ENCODE measurements around the gene CDA.
A peak's percentile ranks its signal among the peaks of the same experiment; 100 is the strongest.

The CDA gene

DNA sequence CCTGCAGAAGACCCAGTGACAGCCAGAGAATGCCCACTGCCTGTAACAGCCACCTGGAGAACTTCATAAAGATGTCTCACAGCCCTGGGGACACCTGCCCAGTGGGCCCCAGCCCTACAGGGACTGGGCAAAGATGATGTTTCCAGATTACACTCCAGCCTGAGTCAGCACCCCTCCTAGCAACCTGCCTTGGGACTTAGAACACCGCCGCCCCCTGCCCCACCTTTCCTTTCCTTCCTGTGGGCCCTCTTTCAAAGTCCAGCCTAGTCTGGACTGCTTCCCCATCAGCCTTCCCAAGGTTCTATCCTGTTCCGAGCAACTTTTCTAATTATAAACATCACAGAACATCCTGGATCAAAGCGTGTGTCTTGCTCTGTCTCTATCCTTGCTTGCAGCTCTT lies 29.7 kb downstream of the CDA start:
- no peak for DNase-seq

DNA sequence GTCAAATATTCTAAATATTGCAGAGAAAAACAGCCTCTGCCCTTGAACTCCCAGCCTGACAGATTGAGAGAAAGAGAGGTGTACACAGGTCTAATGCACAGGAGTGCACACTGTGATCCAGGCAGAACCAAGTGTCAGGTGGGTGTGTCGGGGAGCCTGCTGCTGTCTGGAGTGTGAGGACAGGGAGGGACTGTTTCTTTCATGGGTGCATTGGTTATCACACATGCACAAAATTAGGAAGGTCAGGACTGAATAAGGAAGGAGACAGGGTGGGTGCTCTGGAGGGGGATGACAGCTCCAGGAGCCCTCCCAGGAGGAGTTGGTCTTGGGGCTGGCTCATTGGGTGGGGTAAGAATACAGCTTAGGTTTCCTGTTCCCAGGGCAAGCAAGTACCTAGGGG lies 31.1 kb downstream of the CDA start:
- DNase-seq: no peak

DNA sequence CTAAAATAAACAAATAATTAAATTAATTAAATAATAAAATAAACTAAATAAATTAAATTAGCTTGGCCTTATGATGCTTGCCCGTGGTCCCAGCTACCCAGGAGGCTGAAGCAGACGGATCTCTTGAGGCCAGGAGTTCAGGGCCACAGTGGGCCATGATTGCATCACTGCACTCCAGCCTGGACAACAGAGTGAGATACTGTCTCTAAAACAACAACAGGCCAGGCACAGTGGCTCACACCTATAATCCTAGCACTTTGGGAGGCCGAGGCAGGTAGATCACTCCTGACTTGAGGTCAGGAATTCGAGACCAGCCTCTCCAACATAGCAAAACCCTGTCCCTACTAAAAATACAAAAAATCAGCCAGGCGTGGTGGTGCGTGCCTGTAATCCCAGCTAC lies 32.1 kb downstream of the CDA start:
- DNase-seq: no peak

DNA sequence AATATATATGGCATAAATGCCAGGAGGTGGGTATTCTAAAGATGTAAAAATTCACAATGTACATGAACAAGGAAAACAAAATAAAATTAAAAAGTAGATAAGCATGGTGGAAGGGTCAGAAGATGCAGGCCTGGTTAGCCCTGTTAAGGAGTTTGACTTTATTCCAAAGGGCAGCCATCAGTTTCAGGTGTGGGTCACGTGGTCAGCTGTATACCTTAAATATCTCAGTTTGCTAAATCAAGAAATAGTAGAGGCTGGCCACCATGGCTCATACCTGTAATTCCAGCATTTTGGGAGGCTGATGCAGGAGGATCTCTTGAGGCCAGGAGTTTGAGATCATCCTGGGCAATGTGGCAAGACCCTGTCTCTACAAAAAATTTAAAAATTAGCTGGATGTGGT lies 35.8 kb downstream of the CDA start:
- DNase-seq: no peak

DNA sequence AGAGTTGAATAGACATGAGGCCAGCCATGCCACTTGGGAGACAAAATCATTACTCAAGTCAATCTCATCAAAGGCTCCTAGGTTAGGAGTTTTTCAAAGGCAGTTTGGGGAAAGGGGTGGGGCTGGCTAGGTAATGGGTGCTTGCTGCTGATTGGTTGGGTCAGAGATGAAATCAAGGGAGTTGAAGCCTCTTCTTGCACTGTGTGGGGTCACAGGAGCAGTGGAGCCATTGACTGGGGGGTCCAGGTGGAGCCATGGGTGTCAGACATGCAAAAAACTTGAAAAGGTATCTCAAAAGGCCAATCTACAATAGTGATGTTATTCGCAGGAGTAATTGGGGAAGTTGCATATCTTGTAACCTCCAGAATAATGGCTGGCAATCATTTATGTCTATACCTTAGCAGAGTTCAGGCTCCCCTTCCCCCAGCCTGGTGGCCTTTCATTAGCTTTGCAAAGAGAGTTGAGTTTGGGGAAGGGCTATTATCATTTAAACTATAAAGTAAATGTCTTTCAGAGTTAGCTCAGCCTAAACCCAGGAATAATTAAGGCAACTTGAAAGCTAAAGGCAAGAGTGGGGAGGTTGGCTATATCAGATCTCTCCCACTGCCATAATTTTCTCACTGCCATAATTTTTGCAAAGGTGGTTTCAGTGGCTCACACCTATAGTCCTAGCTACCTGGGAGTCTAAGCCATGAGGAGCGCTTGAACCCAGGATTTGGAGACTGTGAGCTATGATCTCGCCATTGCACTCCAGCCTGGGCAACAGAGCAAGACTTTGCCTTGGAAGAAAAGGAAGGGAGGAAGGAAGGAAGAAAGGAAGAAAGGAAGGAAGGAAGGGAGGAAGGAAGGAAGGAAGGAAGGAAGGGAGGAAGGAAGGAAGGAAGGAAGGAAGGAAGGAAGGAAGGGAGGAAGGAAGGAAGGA lies 36.5 kb downstream of the CDA start:
- DNase-seq: no peak

DNA sequence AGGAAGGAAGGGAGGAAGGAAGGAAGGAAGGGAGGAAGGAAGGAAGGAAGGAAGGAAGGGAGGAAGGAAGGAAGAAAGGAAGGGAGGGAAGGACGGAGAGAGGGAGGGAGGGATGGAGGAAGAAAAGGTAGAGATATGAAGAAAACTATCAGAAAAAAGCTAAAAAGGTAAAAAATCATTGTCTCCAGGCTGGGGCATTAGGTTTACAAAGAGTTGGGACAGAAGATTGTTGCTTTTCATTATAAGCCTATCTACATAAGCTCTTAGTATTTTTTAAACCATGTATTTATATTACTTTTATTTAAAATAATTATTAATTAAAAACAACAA lies 37.2 kb downstream of the CDA start:
- no peak for DNase-seq

DNA sequence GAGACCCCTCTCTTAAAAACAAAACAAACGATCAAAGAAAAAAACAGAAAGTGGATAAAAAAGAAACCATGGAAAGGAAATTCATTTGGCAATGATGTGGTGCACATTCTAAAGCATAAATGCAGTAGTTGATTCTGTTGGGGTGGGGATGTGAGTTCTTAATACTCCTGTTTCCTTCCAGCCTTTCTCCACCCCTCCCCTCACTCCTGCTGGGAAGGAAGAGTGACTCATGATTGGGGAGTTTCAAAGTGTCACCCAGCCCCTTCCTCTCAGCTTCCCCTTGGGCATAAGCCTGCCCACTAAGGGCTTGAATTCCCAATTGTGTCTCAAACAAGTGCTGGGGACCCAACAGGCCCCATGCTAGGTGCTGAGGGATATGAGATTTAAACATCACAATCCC lies 37.6 kb downstream of the CDA start:
- no peak for DNase-seq

DNA sequence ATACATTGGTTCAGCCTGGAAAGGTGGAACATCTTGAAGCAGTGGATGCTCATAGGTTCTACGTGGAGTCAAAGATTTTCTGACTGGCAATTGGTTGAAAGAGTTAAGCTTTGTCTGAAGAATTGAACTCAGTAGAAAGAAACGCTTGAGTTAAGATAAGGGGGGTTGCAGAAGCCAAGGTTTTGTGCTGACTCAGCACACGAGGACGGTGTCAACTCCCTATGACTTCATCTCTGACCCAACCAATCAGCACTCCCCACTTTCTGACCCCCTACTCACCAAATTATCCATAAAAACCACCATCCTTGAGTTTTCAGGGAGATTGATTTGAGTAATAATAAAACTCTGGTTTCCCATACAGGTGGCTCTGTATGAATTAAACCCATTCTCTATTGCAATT lies 41.8 kb downstream of the CDA start:
- DNase-seq: no peak

DNA sequence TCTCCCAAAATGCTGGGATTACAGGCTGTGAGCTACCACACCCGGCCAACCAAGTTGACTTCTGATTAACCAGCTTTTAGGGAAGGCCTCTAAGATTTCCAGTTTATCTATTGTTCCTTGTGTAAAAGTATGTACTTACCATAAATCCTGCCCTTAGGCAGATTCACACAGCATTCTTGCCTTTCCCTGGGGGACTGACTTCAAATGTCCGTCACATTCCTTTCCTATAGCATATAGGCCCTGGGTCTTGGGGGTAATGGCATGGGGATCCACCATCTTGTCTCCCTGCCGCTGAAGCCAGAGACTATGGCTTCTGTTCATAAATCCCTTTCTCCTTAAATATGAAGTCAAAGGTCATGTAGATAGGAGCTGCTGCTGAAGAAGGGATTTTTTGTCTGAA lies 43.5 kb downstream of the CDA start:
- no peak for DNase-seq

DNA sequence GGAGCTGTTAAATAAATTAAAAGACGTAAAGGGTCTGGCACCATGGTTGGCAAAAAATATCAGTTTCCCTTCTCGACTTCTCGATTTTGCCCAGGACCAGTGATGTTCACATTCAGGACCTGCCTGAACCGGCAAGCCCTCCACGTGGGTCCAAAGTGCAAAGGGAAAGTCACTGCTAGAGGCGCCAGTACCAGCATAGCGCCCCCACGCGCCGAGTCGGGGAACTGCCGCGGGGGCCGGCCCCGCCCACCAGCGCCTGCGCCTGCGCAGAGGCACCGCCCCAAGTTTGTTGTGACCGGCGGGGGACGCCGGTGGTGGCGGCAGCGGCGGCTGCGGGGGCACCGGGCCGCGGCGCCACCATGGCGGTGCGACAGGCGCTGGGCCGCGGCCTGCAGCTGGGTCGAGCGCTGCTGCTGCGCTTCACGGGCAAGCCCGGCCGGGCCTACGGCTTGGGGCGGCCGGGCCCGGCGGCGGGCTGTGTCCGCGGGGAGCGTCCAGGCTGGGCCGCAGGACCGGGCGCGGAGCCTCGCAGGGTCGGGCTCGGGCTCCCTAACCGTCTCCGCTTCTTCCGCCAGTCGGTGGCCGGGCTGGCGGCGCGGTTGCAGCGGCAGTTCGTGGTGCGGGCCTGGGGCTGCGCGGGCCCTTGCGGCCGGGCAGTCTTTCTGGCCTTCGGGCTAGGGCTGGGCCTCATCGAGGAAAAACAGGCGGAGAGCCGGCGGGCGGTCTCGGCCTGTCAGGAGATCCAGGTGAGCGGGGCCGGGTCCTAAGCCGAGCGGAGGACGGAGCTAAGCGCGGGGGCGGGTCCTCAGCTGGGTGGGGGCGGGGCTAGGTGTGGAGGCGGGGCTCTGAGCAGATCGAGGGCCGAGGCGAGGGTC lies 44.5 kb downstream of the CDA start, which contains the start of gene PINK1:
Gene PINK1, plus strand, starts transcription at position 269 of the 875 bp plus-strand sequence. Its CDS starts 91 bp downstream, at position 360.
- DNase-seq: peak; percentile 89

DNA sequence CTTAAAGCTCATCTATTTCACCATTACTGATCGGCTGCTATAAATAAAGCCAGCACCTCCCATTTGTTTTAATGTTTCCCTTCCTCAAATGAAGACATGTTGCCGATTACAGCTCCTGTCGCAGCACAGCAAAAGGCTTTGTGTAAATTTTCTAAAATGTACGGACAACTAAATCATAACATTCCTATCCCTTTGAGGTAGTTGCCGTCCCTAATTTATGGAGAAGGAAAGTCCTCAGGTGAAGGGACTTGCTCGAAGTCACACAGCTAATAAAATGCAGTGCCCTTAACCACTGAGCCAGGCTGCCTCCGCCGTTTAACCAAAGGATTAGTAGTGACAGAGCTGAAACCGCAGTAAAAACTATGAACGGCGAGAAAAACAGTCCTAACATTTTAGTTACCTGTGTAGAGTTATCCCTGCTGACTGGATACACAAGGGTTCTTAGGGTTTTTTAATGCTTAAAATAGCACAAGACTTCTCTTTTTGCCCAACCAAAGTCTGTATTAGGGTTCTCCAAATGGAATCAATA lies 45.2 kb downstream of the CDA start:
- peak; percentile 3 for DNase-seq

DNA sequence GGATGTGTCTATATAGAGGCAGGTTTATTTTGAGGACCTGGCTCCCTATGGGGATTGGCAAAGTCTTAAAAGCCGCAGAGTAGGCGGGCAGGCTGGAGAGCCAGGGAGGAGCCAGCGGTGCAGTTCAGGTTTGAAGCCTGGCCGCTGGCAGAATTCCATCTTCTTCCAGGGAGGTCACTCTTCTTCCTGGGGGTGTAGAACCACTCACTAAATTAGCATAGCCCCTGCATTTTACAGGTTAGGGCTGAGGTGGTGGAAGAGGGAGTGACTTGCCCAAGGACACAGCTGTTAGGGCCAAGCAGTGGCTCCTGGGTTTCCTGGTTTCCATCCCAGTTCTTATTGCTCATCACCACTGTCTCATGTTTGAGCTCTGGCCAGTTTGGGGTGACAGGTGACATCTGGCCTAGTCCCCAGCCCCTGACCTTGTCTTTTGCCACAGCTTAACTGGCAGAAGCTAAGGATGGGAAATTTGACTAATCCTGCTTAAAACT lies 45.7 kb downstream of the CDA start:
- no peak for DNase-seq

DNA sequence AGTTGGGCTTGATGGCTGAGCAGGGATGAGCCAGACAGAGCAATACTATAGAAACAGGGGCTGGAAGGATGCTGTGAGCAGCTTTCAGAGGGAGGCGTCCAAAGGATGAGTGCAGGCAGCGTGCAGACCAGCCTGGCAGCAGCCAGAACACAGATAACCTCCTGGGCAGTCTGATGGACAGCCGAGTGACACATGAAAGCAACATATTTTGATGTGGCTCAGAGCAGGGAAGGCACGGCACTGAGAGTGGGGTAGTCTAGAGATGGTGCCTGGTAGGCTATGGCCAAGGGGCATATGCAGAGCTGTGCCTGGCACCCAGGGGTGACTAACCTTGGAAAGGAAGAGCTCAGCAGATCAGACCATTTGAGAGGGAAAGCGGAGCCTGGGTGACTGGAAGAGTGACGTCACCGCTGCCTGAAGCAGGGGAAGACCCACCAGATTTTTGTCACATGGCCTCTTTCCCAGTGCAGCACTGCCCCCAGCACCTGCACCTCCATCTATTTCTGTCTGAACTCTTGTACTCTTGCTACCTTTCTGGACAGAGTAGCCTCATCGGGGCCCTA lies 48.0 kb downstream of the CDA start:
- no peak for DNase-seq

DNA sequence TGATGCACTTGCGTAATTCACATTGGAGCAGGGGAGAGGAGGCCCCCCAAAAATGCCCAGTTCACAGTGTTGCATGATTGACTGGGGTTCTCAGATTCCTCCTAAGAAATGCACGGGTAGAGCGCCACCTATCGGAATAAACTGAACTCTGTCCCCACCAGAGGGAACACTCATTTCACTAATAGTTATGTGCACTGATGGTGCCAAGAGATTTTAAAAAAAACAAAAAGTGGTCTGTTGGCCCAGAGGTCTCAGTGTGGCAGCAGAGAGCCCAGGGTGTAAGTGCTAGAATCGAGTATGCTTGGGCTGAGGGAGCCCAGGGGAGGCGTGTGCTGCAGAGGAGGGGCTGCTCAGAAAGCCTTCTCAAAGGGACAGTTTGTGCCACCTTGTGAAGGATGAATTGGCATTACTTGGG lies 51.3 kb downstream of the CDA start:
- peak; percentile 25 for DNase-seq

DNA sequence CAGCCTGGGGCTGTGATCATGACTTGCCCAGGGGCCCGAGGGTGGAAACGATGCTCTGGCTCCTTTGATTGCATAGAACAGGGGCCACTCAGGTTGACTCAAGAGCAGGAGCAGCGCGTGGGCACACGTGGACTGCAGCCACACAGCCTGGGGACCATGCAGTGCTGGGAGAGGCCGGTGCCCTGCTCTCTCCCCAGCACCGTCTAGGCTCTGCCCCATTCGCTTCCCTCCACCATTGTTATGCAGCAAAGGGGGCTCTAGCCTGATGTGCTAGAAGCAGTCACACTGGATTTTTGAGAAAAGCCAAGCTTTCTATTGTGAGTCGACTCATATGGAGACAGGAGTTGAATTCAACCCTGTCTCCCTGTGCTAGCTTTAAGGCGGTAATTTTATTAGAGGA lies 53.1 kb downstream of the CDA start:
- DNase-seq: no peak

DNA sequence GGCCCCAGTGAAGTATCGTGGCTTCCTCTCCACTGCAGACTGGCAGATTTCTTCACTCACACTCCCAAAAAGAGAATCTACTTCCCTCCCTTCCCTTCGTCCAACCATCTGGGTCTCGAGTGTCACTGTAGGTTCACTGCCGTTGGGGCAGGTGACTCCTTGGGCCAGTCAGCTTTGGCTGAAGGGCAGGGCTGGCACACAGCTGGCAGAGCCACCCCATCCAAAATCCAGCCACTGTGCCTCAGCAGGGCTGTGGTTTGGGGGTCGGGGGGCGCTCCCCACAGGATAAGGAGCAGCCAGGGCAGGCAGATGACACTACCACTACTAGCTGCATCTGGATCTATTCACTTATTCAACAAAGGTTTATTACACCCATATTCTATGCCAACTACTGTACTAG lies 54.2 kb downstream of the CDA start:
- DNase-seq: no peak

DNA sequence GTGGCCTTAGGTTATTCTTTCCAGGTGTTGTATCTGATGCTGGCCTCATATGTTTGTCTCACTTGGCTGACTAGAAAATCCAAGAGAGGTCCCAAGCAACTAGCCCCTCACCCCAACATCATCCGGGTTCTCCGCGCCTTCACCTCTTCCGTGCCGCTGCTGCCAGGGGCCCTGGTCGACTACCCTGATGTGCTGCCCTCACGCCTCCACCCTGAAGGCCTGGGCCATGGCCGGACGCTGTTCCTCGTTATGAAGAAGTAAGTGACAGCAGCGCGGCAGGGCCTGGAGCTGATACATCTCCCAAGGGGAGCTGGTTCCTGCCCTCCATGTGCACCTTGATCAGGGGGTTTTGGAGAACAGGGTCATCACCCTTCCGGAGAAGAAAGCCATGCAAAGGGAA lies 55.5 kb downstream of the CDA start:
- DNase-seq: no peak

DNA sequence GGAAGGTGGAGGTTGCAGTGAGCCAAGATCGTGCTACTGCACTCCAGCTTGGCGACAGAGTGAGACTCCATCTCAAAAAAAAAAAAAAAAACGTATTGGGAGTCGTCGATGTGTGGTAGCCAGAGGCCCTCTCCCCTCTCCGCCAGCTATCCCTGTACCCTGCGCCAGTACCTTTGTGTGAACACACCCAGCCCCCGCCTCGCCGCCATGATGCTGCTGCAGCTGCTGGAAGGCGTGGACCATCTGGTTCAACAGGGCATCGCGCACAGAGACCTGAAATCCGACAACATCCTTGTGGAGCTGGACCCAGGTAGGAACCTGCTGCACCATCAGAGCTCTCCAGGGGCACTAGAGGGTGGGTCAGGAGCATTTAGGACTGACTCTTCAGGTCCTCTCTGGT lies 56.5 kb downstream of the CDA start:
- DNase-seq: no peak

DNA sequence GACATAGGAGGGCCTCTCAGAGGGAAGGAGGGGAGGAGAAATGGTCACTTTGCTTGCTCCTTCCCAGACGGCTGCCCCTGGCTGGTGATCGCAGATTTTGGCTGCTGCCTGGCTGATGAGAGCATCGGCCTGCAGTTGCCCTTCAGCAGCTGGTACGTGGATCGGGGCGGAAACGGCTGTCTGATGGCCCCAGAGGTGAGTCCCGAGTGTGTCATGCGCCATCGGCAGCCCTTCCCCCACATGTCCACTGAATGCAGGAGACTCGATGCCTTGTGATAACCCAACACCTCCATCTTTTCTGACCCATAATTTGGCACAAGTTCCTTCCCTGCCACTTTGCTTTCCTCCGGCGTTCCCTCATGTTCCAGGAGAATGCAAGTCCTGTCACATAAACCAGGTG lies 59.5 kb downstream of the CDA start:
- no peak for DNase-seq

DNA sequence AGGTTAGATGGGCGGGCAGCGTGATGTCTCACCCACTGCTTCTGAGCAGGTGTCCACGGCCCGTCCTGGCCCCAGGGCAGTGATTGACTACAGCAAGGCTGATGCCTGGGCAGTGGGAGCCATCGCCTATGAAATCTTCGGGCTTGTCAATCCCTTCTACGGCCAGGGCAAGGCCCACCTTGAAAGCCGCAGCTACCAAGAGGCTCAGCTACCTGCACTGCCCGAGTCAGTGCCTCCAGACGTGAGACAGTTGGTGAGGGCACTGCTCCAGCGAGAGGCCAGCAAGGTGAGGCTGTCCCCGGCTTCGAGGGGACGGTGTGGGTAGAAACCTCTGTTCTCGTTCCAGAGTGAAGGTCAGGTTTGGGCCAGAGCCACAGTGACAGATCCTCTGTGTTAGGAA lies 60.0 kb downstream of the CDA start:
- DNase-seq: no peak

DNA sequence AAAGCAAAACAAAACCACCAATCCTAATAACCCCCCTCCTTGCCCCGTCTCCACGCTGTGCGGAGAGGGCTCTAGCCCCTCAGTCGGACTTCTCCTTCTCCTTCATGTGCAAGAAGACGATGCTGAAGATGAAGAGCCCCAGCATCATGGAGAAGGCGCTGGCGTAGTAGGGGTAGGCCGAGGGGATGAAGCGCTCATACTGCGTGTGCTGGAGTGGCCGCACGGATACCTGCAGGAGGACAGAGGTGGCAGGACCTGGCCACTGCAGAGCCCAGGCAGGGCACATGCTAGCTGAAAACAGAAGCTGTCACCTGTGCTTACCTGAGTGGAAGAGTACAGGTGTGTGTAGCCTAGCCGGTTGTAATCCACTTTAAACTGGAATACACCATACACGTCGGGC lies 63.4 kb downstream of the CDA start:
- no peak for DNase-seq

DNA sequence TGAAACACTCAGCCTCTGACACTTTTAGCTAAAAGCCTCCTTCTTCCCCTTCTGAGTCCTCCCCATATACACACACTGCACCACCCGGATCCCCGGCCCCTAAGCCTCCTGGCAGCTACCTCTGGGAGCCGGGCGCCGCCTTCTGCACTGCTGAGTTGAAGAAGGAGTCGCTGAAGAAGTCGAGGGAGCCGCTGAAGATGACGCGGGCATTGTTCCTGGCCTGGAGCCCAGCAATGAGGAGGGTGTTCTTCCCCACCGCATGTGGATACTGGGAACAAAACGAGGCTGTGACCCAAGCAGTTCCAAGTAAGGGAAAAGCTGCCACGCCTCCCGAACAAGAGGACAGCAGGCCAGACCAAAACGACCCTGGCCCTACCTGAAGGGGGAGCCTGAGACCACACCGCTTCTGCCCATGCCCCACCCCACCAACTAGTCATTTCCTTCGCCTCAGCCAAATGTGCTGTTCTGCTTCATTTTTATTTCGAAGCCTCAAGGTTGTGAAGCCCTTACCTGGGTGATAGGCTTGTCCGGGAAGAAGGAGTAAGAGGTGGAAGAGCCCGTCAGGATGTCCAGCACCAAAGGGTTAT lies 65.3 kb downstream of the CDA start:
- no peak for DNase-seq

DNA sequence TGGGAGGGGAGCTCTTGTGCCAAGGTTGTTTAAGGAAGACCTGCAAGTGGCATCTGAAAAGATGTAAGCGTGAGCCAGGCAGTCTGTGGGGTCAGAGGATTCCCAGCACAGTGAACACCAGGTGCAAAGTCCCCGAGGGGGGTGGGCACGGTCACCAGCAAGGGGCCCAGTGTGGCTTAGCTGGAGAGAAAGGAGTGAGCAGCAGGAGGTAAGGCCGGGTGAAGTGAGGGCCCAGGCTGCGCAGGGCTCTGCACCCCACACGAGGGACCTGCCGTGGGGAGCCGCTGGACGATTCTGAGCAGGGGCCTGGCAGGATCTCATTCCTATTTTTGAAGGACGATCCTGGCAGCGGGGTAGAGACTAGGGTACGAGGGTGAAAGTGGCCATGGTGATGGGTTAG lies 68.1 kb downstream of the CDA start:
- no peak for DNase-seq
